SU-DHL-6 (cell line): ENCODE results near the gene RALGDS.

Experiments used
- H2AFZ ChIP-seq: fragments of 200-600 bp; sonication (generic); 2 replicates; pipeline ENCODE4 v1.6.1; 2014; ENCODE audit warnings: low read depth, mild to moderate bottlenecking, moderate library complexity, mixed read lengths, antibody characterized with exemption, low read length; ENCODE audit not compliant: severe bottlenecking
- H3F3A ChIP-seq: fragments of 200-600 bp; shearing (Covaris generic); 2 replicates; pipeline ENCODE4 v1.6.0; 2016; ENCODE audit warnings: antibody characterized with exemption, mild to moderate bottlenecking; ENCODE audit not compliant: insufficient read depth
- H3K27ac ChIP-seq: fragments of 200-600 bp; sonication (generic); 2 replicates; pipeline ENCODE4 v1.5.1; 2016; ENCODE audit warnings: low read depth, mild to moderate bottlenecking, low read length, moderate library complexity, mixed read lengths
- H3K27me3 ChIP-seq: fragments of 200-600 bp; sonication (generic), shearing (Covaris generic); 2 replicates; pipeline ENCODE4 v1.6.0; 2014; ENCODE audit warnings: mild to moderate bottlenecking, low read length
- H3K36me3 ChIP-seq: fragments of 200-600 bp; sonication (generic); 2 replicates; pipeline ENCODE4 v1.6.1; 2014; ENCODE audit warnings: mild to moderate bottlenecking, low read length, mixed read lengths
- H3K4me2 ChIP-seq: fragments of 300-600, 200-600 bp; shearing (Covaris generic), sonication (generic); 2 replicates; pipeline ENCODE4 v1.6.0; 2014; ENCODE audit warnings: low read length, low read depth, mild to moderate bottlenecking; ENCODE audit not compliant: poor library complexity, severe bottlenecking
- H3K4me3 ChIP-seq: fragments of 200-600 bp; sonication (generic); 2 replicates; pipeline ENCODE4 v1.5.1; 2014; ENCODE audit warnings: antibody characterized with exemption, low read length, mild to moderate bottlenecking, mixed read lengths; ENCODE audit not compliant: insufficient read depth, poor library complexity, severe bottlenecking
- H3K79me2 ChIP-seq: fragments of 200-600 bp; sonication (generic); 2 replicates; pipeline ENCODE4 v1.6.1; 2014; ENCODE audit warnings: mild to moderate bottlenecking, low read length, moderate library complexity; ENCODE audit not compliant: insufficient read depth
- H3K9ac ChIP-seq: fragments of 200-600 bp; sonication (generic); 2 replicates; pipeline ENCODE4 v1.7.0; 2014; ENCODE audit warnings: mild to moderate bottlenecking, low read length
- H3K9me2 ChIP-seq: fragments of 200-600 bp; sonication (generic); replicated peaks from 2 replicates; pipeline ENCODE4 v1.6.1; 2014; ENCODE audit warnings: low read length; ENCODE audit not compliant: insufficient read depth
- H3K9me3 ChIP-seq: fragments of 200-600 bp; sonication (generic); 2 replicates; pipeline ENCODE4 v1.6.1; 2014; ENCODE audit warnings: low read length, mixed read lengths; ENCODE audit not compliant: insufficient read depth
- H4K20me1 ChIP-seq: fragments of 200-600 bp; sonication (generic); 2 replicates; pipeline ENCODE4 v1.6.1; 2014; ENCODE audit warnings: low read depth, mild to moderate bottlenecking, antibody characterized with exemption, low read length, moderate library complexity, mixed read lengths
- EZH2phosphoT487 ChIP-seq: fragments of 200-600 bp; sonication (generic), shearing (Covaris generic); conservative IDR thresholded peaks from 2 replicates; pipeline ENCODE4 v1.6.1; 2018; ENCODE audit warnings: mild to moderate bottlenecking, antibody characterized with exemption, low read length, moderate library complexity, mixed read lengths
- TF ChIP-seq, protein P1 (sequence below): fragments of 200-600 bp; sonication (generic); IDR thresholded peaks from one replicate; pipeline ENCODE4 v1.5.1; 2017; ENCODE audit warnings: antibody characterized with exemption, mild to moderate bottlenecking, low read length, moderate library complexity; ENCODE audit not compliant: insufficient read depth, poor library complexity, severe bottlenecking

RALGDS gene

DNA sequence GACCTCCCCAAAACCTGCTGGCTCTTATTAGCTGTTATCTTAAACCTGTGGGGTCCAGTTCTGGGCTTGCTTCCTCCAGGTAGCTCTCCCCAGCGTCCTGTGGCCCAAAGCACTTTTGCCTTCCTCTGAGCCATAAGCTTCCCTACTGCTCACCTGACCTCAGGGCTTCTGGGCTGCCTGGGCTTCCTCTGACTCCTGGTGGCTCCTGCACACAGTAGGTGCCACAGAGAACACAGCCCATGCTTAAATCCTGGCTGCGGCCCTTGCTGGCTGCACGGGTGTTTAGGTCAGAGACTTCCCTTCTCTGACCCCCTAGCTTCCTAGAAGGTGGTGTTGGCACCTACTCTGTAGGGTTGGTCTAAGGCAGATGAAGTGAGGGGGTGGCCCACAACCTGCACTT is 2.5 kb downstream of the RALGDS start:
- no peak overlapping the region for H3K4me2 ChIP-seq

GRCh38 chr9:133118179-133118520 is 2.9 kb downstream of the RALGDS start:
- H3K4me3 ChIP-seq: no peak overlapping the region
- peaks cover 6% of the 10 kb centered on the region; the same call in 1 of the 2 replicates for H3F3A ChIP-seq
- TF ChIP-seq, protein P1, sequence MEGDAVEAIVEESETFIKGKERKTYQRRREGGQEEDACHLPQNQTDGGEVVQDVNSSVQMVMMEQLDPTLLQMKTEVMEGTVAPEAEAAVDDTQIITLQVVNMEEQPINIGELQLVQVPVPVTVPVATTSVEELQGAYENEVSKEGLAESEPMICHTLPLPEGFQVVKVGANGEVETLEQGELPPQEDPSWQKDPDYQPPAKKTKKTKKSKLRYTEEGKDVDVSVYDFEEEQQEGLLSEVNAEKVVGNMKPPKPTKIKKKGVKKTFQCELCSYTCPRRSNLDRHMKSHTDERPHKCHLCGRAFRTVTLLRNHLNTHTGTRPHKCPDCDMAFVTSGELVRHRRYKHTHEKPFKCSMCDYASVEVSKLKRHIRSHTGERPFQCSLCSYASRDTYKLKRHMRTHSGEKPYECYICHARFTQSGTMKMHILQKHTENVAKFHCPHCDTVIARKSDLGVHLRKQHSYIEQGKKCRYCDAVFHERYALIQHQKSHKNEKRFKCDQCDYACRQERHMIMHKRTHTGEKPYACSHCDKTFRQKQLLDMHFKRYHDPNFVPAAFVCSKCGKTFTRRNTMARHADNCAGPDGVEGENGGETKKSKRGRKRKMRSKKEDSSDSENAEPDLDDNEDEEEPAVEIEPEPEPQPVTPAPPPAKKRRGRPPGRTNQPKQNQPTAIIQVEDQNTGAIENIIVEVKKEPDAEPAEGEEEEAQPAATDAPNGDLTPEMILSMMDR: no peak
- no peak for TF ChIP-seq EZH2phosphoT487
- H2AFZ ChIP-seq: no peak overlapping the region
- H3K9me2 ChIP-seq: no peaks in the 10 kb centered on the region
- H3K4me2 ChIP-seq: no peak overlapping the region
- no peaks in the 10 kb centered on the region for H3K79me2 ChIP-seq
- no peaks in the 10 kb centered on the region for H3K9me3 ChIP-seq
- peaks cover 5% of the 10 kb centered on the region; the same call in 1 of the 2 replicates for H4K20me1 ChIP-seq
- no peaks in the 10 kb centered on the region for H3K27me3 ChIP-seq
- H3K27ac ChIP-seq: no peak overlapping the region
- no peaks in the 10 kb centered on the region for H3K36me3 ChIP-seq
- H3K9ac ChIP-seq: no peak overlapping the region

More for the DNA sequence above, 2.5 kb downstream of the RALGDS start:
- Histone ChIP-seq H4K20me1 (peaks cover 5% of the 10 kb centered on the region; the same call in 1 of the 2 replicates), H3K9ac (no peak overlapping the region), H3K9me3 (no peaks in the 10 kb centered on the region), H3K79me2 (no peaks in the 10 kb centered on the region), H3K27me3 (no peaks in the 10 kb centered on the region), H3K27ac (no peak overlapping the region), H3K36me3 (no peaks in the 10 kb centered on the region), H3F3A (peaks cover 6% of the 10 kb centered on the region; the same call in 1 of the 2 replicates), H2AFZ (no peak overlapping the region), H3K4me3 (no peak overlapping the region), H3K9me2 (no peaks in the 10 kb centered on the region)
- no peak for TF ChIP-seq EZH2phosphoT487

- Histone ChIP-seq H3K4me3 (no peak overlapping the region), H4K20me1 (peaks cover 5% of the 10 kb centered on the region; the same call in 1 of the 2 replicates), H3K9ac (no peak overlapping the region), H3F3A (peaks cover 6% of the 10 kb centered on the region; the same call in 1 of the 2 replicates), H3K36me3 (no peaks in the 10 kb centered on the region), H3K9me2 (no peaks in the 10 kb centered on the region), H3K27me3 (no peaks in the 10 kb centered on the region), H3K4me2 (no peak overlapping the region), H2AFZ (no peak overlapping the region), H3K9me3 (no peaks in the 10 kb centered on the region), H3K79me2 (no peaks in the 10 kb centered on the region), H3K27ac (no peak overlapping the region)
- TF ChIP-seq, protein P1: no peak
- no peak for TF ChIP-seq EZH2phosphoT487
Measured at GRCh38 chr9:133117271-133118178, 3.5 kb downstream of the RALGDS start.
